Measurements from ENCODE around the gene TRAPPC5.

DNA sequence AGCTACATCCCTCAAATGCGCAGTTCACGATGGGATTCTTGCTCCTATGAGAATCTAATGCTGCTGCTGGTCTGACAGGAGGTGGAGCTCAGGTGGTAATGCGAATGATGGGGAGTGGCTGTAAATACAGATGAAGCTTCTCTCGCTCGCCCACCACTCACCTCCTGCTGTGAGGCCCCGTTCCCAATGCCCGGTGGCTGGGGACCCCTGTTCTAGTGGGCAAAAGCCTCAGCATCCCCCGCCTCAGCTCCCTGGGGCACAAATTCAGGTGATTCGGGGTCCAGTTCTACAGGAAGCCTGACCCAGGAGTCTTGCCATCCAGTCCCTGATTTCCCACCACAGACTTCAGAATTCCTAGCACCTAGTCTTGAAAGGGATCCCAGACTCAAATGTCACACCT is 8.1 kb upstream of the TRAPPC5 start:
- TF ChIP-seq, protein P1, sequence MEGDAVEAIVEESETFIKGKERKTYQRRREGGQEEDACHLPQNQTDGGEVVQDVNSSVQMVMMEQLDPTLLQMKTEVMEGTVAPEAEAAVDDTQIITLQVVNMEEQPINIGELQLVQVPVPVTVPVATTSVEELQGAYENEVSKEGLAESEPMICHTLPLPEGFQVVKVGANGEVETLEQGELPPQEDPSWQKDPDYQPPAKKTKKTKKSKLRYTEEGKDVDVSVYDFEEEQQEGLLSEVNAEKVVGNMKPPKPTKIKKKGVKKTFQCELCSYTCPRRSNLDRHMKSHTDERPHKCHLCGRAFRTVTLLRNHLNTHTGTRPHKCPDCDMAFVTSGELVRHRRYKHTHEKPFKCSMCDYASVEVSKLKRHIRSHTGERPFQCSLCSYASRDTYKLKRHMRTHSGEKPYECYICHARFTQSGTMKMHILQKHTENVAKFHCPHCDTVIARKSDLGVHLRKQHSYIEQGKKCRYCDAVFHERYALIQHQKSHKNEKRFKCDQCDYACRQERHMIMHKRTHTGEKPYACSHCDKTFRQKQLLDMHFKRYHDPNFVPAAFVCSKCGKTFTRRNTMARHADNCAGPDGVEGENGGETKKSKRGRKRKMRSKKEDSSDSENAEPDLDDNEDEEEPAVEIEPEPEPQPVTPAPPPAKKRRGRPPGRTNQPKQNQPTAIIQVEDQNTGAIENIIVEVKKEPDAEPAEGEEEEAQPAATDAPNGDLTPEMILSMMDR (IDR thresholded peaks at IDR 0.05) = no peak
- no peak for TF ChIP-seq POLR2AphosphoS5 (IDR thresholded peaks at IDR 0.05)
- TF ChIP-seq EP300 (IDR thresholded peaks at IDR 0.05) = no peak
- TF ChIP-seq POLR2A (IDR thresholded peaks at IDR 0.05) = no peak

Data from stomach (tissue), 4 donors.